ENCODE data around the gene GTF2B.

GRCh38 chr1:88891951-88892340 lies 579 bp upstream of the GTF2B start:
- TF ChIP-seq, protein P1, sequence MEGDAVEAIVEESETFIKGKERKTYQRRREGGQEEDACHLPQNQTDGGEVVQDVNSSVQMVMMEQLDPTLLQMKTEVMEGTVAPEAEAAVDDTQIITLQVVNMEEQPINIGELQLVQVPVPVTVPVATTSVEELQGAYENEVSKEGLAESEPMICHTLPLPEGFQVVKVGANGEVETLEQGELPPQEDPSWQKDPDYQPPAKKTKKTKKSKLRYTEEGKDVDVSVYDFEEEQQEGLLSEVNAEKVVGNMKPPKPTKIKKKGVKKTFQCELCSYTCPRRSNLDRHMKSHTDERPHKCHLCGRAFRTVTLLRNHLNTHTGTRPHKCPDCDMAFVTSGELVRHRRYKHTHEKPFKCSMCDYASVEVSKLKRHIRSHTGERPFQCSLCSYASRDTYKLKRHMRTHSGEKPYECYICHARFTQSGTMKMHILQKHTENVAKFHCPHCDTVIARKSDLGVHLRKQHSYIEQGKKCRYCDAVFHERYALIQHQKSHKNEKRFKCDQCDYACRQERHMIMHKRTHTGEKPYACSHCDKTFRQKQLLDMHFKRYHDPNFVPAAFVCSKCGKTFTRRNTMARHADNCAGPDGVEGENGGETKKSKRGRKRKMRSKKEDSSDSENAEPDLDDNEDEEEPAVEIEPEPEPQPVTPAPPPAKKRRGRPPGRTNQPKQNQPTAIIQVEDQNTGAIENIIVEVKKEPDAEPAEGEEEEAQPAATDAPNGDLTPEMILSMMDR (IDR thresholded peaks at IDR 0.05), result no peak
- no peak for TF ChIP-seq POLR2A (IDR thresholded peaks at IDR 0.05)
